ENCODE measurements around the gene POU6F2. TPM values are rescaled to one million over a fixed set of nuclear protein-coding genes. Genes with fewer than 3 reads are reported as not detected.
A peak's percentile ranks its signal among the peaks of the same experiment; 100 is the strongest.

Gene POU6F2
- total RNA-seq, 1 experiment from 2014 or later, result 2.9 TPM

DNA sequence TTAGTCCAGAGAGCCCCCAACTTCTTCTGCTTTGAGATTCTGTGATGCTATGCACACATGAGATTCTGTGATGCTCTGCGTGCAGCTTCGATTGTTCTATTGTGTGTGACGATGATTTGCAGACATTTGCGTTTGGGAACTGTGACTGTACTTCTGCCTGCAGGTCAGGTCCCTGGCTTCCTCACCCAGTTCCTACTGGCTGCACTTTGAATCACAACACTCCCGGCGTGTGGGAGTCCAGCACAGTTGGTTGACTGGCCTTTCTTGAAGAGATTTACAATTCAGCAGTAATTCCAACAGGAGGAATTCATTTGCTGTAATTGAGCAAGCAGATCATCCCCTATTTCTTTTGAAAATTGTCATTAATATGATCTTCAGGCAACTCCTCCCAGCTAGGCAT, 336.3 kb downstream of the POU6F2 start:
- TF ChIP-seq ZNF317 (CRISPR knock-in tag; IDR thresholded peaks at IDR 0.05; ENCODE audit: borderline replicate concordance, low read depth) (peak; percentile 68), JUN (CRISPR knock-in tag; IDR thresholded peaks at IDR 0.05) (no peak)
- POLR2A ChIA-PET, result no interaction called here
- H3K27me3 Mint-ChIP-seq (ENCODE audit: low read depth), result no peaks in the 10 kb centered on the region
- no peak overlapping the region for H3K4me3 Mint-ChIP-seq
- H3K9me3 Mint-ChIP-seq, result no peaks in the 10 kb centered on the region
- H3K4me1 Mint-ChIP-seq, result peaks cover 62% of the 10 kb centered on the region
- no peak overlapping the region for H3K27ac Mint-ChIP-seq
- CTCF ChIA-PET, result interaction anchor here (0.6 to 1.0 kb wide), 2 partner anchors 338 to 405 kb away, joined by 3 read pairs; partner anchors contain the start of gene VPS41
- DNase-seq (ENCODE audit: low spot score) (no peak), ATAC-seq (peak; percentile 43)
- H3K36me3 Mint-ChIP-seq, result no peaks in the 10 kb centered on the region

DNA sequence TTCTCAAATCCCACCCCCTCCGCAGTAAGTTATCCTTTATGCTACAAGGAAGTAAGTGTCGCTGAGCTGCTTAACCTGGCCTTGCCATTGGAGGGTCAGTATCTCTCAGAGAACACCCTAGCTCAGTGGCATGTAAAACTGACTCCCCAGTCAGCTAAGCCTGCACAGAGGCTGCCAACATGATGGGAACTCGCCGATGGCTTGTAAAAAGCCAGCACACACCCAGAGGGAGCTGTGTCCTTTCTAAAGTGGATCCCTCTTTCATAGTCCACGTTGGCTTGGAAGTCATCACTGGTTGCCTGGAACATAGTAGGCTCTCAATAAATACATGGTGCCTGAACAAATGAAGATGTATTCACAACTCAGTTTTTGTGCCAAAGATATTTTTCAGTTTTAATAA, 339.4 kb downstream of the POU6F2 start:
- DNase-seq (ENCODE audit: low spot score), result peak; percentile 25
- CTCF ChIA-PET, result interaction anchor here (0.7 to 1.6 kb wide), 7 partner anchors 10 to 244 kb away, joined by 3 to 6 read pairs (median 3); no protein-coding TSS in a partner anchor
- POLR2A ChIA-PET, result no interaction called here

More for the DNA sequence above, 339.4 kb downstream of the POU6F2 start:
- no peaks in the 10 kb centered on the region for H3K36me3 Mint-ChIP-seq
- H3K4me3 Mint-ChIP-seq, result no peak overlapping the region
- ATAC-seq, result peak; percentile 80
- TF ChIP-seq, protein P1, sequence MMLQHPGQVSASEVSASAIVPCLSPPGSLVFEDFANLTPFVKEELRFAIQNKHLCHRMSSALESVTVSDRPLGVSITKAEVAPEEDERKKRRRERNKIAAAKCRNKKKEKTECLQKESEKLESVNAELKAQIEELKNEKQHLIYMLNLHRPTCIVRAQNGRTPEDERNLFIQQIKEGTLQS (CRISPR knock-in tag; conservative IDR thresholded peaks at IDR 0.05), result no peak
- TF ChIP-seq MAX (CRISPR knock-in tag; IDR thresholded peaks at IDR 0.05) (no peak), ZNF232 (CRISPR knock-in tag; IDR thresholded peaks at IDR 0.05) (no peak), OVOL2 (CRISPR knock-in tag; IDR thresholded peaks at IDR 0.05; ENCODE audit: borderline replicate concordance) (no peak), ZNF512 (CRISPR knock-in tag; IDR thresholded peaks at IDR 0.05; ENCODE audit: borderline replicate concordance) (no peak), ESRRA (CRISPR knock-in tag; IDR thresholded peaks at IDR 0.05; ENCODE audit: borderline replicate concordance) (no peak), ZNF423 (CRISPR knock-in tag; IDR thresholded peaks at IDR 0.05) (no peak), ZMAT4 (CRISPR knock-in tag; IDR thresholded peaks at IDR 0.05) (no peak), SMAD4 (CRISPR knock-in tag; IDR thresholded peaks at IDR 0.05) (no peak), MYBL2 (CRISPR knock-in tag; IDR thresholded peaks at IDR 0.05) (no peak), TEAD4 (CRISPR knock-in tag; IDR thresholded peaks at IDR 0.05) (no peak), ZNF263 (CRISPR knock-in tag; IDR thresholded peaks at IDR 0.05; ENCODE audit: low read depth) (no peak), ARID4B (CRISPR knock-in tag; IDR thresholded peaks at IDR 0.05; ENCODE audit: borderline replicate concordance) (no peak)
- TF ChIP-seq, protein P2, sequence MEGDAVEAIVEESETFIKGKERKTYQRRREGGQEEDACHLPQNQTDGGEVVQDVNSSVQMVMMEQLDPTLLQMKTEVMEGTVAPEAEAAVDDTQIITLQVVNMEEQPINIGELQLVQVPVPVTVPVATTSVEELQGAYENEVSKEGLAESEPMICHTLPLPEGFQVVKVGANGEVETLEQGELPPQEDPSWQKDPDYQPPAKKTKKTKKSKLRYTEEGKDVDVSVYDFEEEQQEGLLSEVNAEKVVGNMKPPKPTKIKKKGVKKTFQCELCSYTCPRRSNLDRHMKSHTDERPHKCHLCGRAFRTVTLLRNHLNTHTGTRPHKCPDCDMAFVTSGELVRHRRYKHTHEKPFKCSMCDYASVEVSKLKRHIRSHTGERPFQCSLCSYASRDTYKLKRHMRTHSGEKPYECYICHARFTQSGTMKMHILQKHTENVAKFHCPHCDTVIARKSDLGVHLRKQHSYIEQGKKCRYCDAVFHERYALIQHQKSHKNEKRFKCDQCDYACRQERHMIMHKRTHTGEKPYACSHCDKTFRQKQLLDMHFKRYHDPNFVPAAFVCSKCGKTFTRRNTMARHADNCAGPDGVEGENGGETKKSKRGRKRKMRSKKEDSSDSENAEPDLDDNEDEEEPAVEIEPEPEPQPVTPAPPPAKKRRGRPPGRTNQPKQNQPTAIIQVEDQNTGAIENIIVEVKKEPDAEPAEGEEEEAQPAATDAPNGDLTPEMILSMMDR (IDR thresholded peaks at IDR 0.05), result no peak
- TF ChIP-seq, protein P3, sequence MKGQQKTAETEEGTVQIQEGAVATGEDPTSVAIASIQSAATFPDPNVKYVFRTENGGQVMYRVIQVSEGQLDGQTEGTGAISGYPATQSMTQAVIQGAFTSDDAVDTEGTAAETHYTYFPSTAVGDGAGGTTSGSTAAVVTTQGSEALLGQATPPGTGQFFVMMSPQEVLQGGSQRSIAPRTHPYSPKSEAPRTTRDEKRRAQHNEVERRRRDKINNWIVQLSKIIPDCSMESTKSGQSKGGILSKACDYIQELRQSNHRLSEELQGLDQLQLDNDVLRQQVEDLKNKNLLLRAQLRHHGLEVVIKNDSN (CRISPR knock-in tag; IDR thresholded peaks at IDR 0.05), result no peak
- H3K4me1 Mint-ChIP-seq, result peaks cover 44% of the 10 kb centered on the region
- no peak overlapping the region for H3K27ac Mint-ChIP-seq
- no peaks in the 10 kb centered on the region for H3K9me3 Mint-ChIP-seq
- H3K27me3 Mint-ChIP-seq (ENCODE audit: low read depth), result no peaks in the 10 kb centered on the region
